ENCODE results near the gene DGKB.

DGKB gene

GRCh38 chr7:14147532-14147931, 755.0 kb downstream of the DGKB start:
- no peak overlapping the region for H3K9ac ChIP-seq (ENCODE audit: low read length)
- no peaks in the 10 kb centered on the region for H3K9me3 ChIP-seq (ENCODE audit: control insufficient read depth, low read depth, low read length)
- H3K4me3 ChIP-seq (ENCODE audit: low read length): no peak overlapping the region
- H3K36me3 ChIP-seq (ENCODE audit: control insufficient read depth, low read depth, low read length): no peaks in the 10 kb centered on the region
- no peaks in the 10 kb centered on the region for H3K27me3 ChIP-seq (ENCODE audit: control insufficient read depth, insufficient read depth, low read length)
- no peaks in the 10 kb centered on the region for H3K4me1 ChIP-seq (ENCODE audit: control insufficient read depth, low read depth, low read length)
- no peak overlapping the region for H3K27ac ChIP-seq (ENCODE audit: low read length)

GRCh38 chr7:14144538-14144937, 758.0 kb downstream of the DGKB start:
- Histone ChIP-seq H3K27me3 (ENCODE audit: control insufficient read depth, insufficient read depth, low read length) (no peaks in the 10 kb centered on the region), H3K27ac (ENCODE audit: low read length) (no peak overlapping the region), H3K9me3 (ENCODE audit: control insufficient read depth, low read depth, low read length) (no peaks in the 10 kb centered on the region), H3K4me1 (ENCODE audit: control insufficient read depth, low read depth, low read length) (no peaks in the 10 kb centered on the region), H3K9ac (ENCODE audit: low read length) (no peak overlapping the region), H3K36me3 (ENCODE audit: control insufficient read depth, low read depth, low read length) (no peaks in the 10 kb centered on the region), H3K4me3 (ENCODE audit: low read length) (no peak overlapping the region)

- no peak overlapping the region for H3K9ac ChIP-seq (ENCODE audit: low read length)
- no peak overlapping the region for H3K27ac ChIP-seq (ENCODE audit: low read length)
- H3K27me3 ChIP-seq (ENCODE audit: control insufficient read depth, insufficient read depth, low read length): no peaks in the 10 kb centered on the region
- no peaks in the 10 kb centered on the region for H3K36me3 ChIP-seq (ENCODE audit: control insufficient read depth, low read depth, low read length)
- no peak overlapping the region for H3K4me3 ChIP-seq (ENCODE audit: low read length)
- no peaks in the 10 kb centered on the region for H3K9me3 ChIP-seq (ENCODE audit: control insufficient read depth, low read depth, low read length)
- H3K4me1 ChIP-seq (ENCODE audit: control insufficient read depth, low read depth, low read length): no peaks in the 10 kb centered on the region
Measured at GRCh38 chr7:14144109-14144508, 758.4 kb downstream of the DGKB start.

GRCh38 chr7:14137676-14138075, 764.9 kb downstream of the DGKB start:
- H3K9ac ChIP-seq (ENCODE audit: low read length): no peak overlapping the region
- no peaks in the 10 kb centered on the region for H3K27me3 ChIP-seq (ENCODE audit: control insufficient read depth, insufficient read depth, low read length)
- no peaks in the 10 kb centered on the region for H3K36me3 ChIP-seq (ENCODE audit: control insufficient read depth, low read depth, low read length)
- no peaks in the 10 kb centered on the region for H3K4me1 ChIP-seq (ENCODE audit: control insufficient read depth, low read depth, low read length)
- H3K4me3 ChIP-seq (ENCODE audit: low read length): no peak overlapping the region
- no peaks in the 10 kb centered on the region for H3K9me3 ChIP-seq (ENCODE audit: control insufficient read depth, low read depth, low read length)
- H3K27ac ChIP-seq (ENCODE audit: low read length): no peak overlapping the region

- Histone ChIP-seq H3K27me3 (ENCODE audit: control insufficient read depth, insufficient read depth, low read length) (no peaks in the 10 kb centered on the region), H3K36me3 (ENCODE audit: control insufficient read depth, low read depth, low read length) (no peaks in the 10 kb centered on the region), H3K4me3 (ENCODE audit: low read length) (no peak overlapping the region), H3K9me3 (ENCODE audit: control insufficient read depth, low read depth, low read length) (no peaks in the 10 kb centered on the region), H3K9ac (ENCODE audit: low read length) (no peak overlapping the region), H3K4me1 (ENCODE audit: control insufficient read depth, low read depth, low read length) (no peaks in the 10 kb centered on the region), H3K27ac (ENCODE audit: low read length) (no peak overlapping the region)
Measured at GRCh38 chr7:14133752-14134151, 768.8 kb downstream of the DGKB start.

- Histone ChIP-seq H3K4me1 (ENCODE audit: control insufficient read depth, low read depth, low read length) (no peaks in the 10 kb centered on the region), H3K27ac (ENCODE audit: low read length) (no peak overlapping the region), H3K9ac (ENCODE audit: low read length) (no peak overlapping the region), H3K9me3 (ENCODE audit: control insufficient read depth, low read depth, low read length) (no peaks in the 10 kb centered on the region), H3K36me3 (ENCODE audit: control insufficient read depth, low read depth, low read length) (no peaks in the 10 kb centered on the region), H3K4me3 (ENCODE audit: low read length) (no peak overlapping the region), H3K27me3 (ENCODE audit: control insufficient read depth, insufficient read depth, low read length) (no peaks in the 10 kb centered on the region)
Measured at GRCh38 chr7:14125998-14126397, 776.6 kb downstream of the DGKB start.

- Histone ChIP-seq H3K9me3 (ENCODE audit: control insufficient read depth, low read depth, low read length) (no peaks in the 10 kb centered on the region), H3K27me3 (ENCODE audit: control insufficient read depth, insufficient read depth, low read length) (no peaks in the 10 kb centered on the region), H3K9ac (ENCODE audit: low read length) (no peak overlapping the region), H3K4me1 (ENCODE audit: control insufficient read depth, low read depth, low read length) (no peaks in the 10 kb centered on the region), H3K36me3 (ENCODE audit: control insufficient read depth, low read depth, low read length) (no peaks in the 10 kb centered on the region), H3K27ac (ENCODE audit: low read length) (no peak overlapping the region), H3K4me3 (ENCODE audit: low read length) (no peak overlapping the region)
Measured at GRCh38 chr7:14124716-14125115, 777.8 kb downstream of the DGKB start.

- Histone ChIP-seq H3K36me3 (ENCODE audit: control insufficient read depth, low read depth, low read length) (no peaks in the 10 kb centered on the region), H3K4me1 (ENCODE audit: control insufficient read depth, low read depth, low read length) (no peaks in the 10 kb centered on the region), H3K9ac (ENCODE audit: low read length) (no peak overlapping the region), H3K9me3 (ENCODE audit: control insufficient read depth, low read depth, low read length) (no peaks in the 10 kb centered on the region), H3K4me3 (ENCODE audit: low read length) (no peak overlapping the region), H3K27ac (ENCODE audit: low read length) (no peak overlapping the region), H3K27me3 (ENCODE audit: control insufficient read depth, insufficient read depth, low read length) (no peaks in the 10 kb centered on the region)
Measured at GRCh38 chr7:14123923-14124322, 778.6 kb downstream of the DGKB start.

- H3K4me3 ChIP-seq (ENCODE audit: low read length): no peak overlapping the region
- no peaks in the 10 kb centered on the region for H3K27me3 ChIP-seq (ENCODE audit: control insufficient read depth, insufficient read depth, low read length)
- H3K4me1 ChIP-seq (ENCODE audit: control insufficient read depth, low read depth, low read length): no peaks in the 10 kb centered on the region
- no peak overlapping the region for H3K9ac ChIP-seq (ENCODE audit: low read length)
- no peaks in the 10 kb centered on the region for H3K36me3 ChIP-seq (ENCODE audit: control insufficient read depth, low read depth, low read length)
- no peaks in the 10 kb centered on the region for H3K9me3 ChIP-seq (ENCODE audit: control insufficient read depth, low read depth, low read length)
- no peak overlapping the region for H3K27ac ChIP-seq (ENCODE audit: low read length)
Measured at GRCh38 chr7:14115701-14116100, 786.9 kb downstream of the DGKB start.

GRCh38 chr7:14104861-14105260, 797.7 kb downstream of the DGKB start:
- Histone ChIP-seq H3K36me3 (ENCODE audit: control insufficient read depth, low read depth, low read length) (no peaks in the 10 kb centered on the region), H3K27ac (ENCODE audit: low read length) (no peak overlapping the region), H3K27me3 (ENCODE audit: control insufficient read depth, insufficient read depth, low read length) (no peaks in the 10 kb centered on the region), H3K4me1 (ENCODE audit: control insufficient read depth, low read depth, low read length) (no peaks in the 10 kb centered on the region), H3K4me3 (ENCODE audit: low read length) (no peak overlapping the region), H3K9me3 (ENCODE audit: control insufficient read depth, low read depth, low read length) (no peaks in the 10 kb centered on the region), H3K9ac (ENCODE audit: low read length) (no peak overlapping the region)

GRCh38 chr7:14096159-14096558, 806.4 kb downstream of the DGKB start:
- Histone ChIP-seq H3K27ac (ENCODE audit: low read length) (no peak overlapping the region), H3K4me3 (ENCODE audit: low read length) (no peak overlapping the region), H3K36me3 (ENCODE audit: control insufficient read depth, low read depth, low read length) (no peaks in the 10 kb centered on the region), H3K27me3 (ENCODE audit: control insufficient read depth, insufficient read depth, low read length) (no peaks in the 10 kb centered on the region), H3K4me1 (ENCODE audit: control insufficient read depth, low read depth, low read length) (no peaks in the 10 kb centered on the region), H3K9me3 (ENCODE audit: control insufficient read depth, low read depth, low read length) (no peaks in the 10 kb centered on the region), H3K9ac (ENCODE audit: low read length) (no peak overlapping the region)

- no peak overlapping the region for H3K27ac ChIP-seq (ENCODE audit: low read length)
- no peaks in the 10 kb centered on the region for H3K27me3 ChIP-seq (ENCODE audit: control insufficient read depth, insufficient read depth, low read length)
- H3K4me3 ChIP-seq (ENCODE audit: low read length): no peak overlapping the region
- no peak overlapping the region for H3K9ac ChIP-seq (ENCODE audit: low read length)
- H3K9me3 ChIP-seq (ENCODE audit: control insufficient read depth, low read depth, low read length): no peaks in the 10 kb centered on the region
- H3K4me1 ChIP-seq (ENCODE audit: control insufficient read depth, low read depth, low read length): no peaks in the 10 kb centered on the region
- no peaks in the 10 kb centered on the region for H3K36me3 ChIP-seq (ENCODE audit: control insufficient read depth, low read depth, low read length)
Measured at GRCh38 chr7:14095233-14095950, 807.2 kb downstream of the DGKB start.
